Measurements from ENCODE around the gene GMDS. TPM values are rescaled to one million over a fixed set of nuclear protein-coding genes. Genes with fewer than 3 reads are reported as not detected.

GMDS gene
- total RNA-seq, 1 experiment from 2014 or later: 23.2 TPM

GRCh38 chr6:1625794-1626435, 619.5 kb downstream of the GMDS start:
- DNase-seq (ENCODE audit: low read depth): no peak

- DNase-seq (ENCODE audit: low read depth): peak; percentile 74
Measured at GRCh38 chr6:1624851-1625781, 620.3 kb downstream of the GMDS start.

DNA sequence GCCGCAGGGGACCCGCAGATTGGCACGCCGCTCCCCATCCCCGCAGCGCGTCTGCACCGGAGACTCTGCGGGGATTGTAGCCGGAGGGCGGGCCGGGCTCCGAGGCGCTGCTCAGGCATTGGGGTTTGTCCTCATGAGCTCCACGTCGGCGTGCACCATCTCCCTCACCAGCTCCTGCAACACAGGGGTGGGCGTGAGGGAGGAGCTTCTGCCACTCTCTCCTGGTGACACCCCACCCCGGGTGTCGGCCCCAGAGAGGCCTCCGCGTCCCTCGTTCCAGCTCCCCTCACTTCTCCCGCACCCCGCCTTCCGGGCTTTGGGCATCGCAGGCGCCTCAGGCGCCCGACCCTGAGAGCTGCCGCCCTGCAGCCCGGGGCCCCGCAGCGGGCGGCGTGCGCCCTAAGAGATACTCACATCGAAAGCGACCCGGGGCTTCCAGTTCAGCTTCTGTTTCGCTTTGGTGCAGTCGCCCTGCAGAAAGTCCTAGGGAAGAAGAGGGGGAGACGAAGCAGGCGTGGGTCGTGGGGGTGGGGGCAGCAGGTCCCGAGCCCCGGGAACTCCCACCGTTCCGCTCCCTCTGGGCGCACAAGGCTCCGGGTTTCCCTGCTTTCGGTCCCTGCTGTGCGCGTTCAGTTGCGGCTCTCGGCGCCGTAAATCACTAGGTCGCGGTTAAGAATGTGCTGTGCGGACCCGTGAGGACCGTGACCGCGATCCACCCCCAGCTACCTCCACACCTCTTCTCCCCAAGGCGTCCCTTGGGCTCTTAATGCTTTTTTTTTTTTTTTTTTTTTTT, 621.2 kb downstream of the GMDS start:
- no peak for DNase-seq (ENCODE audit: low read depth)

DNA sequence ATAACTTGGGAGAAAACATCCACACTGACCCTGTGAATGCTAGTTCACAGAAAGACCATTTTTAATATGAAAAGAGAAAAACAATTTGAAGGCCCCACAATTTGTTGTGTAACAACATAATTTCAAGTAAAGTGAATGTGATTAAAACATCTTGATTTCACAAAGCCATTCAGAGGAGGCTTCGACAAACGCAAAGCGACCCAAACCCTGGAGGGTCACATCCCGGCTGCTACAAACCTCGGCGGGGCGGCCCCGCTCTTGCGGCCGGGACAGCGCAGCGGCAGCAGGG, 621.7 kb downstream of the GMDS start:
- DNase-seq (ENCODE audit: low read depth): no peak

GRCh38 chr6:1622851-1623768, 622.3 kb downstream of the GMDS start:
- DNase-seq (ENCODE audit: low read depth): no peak

GRCh38 chr6:1622220-1622850, 623.1 kb downstream of the GMDS start:
- no peak for DNase-seq (ENCODE audit: low read depth)

- no peak for DNase-seq (ENCODE audit: low read depth)
Measured at GRCh38 chr6:1621070-1621701, 624.2 kb downstream of the GMDS start.

DNA sequence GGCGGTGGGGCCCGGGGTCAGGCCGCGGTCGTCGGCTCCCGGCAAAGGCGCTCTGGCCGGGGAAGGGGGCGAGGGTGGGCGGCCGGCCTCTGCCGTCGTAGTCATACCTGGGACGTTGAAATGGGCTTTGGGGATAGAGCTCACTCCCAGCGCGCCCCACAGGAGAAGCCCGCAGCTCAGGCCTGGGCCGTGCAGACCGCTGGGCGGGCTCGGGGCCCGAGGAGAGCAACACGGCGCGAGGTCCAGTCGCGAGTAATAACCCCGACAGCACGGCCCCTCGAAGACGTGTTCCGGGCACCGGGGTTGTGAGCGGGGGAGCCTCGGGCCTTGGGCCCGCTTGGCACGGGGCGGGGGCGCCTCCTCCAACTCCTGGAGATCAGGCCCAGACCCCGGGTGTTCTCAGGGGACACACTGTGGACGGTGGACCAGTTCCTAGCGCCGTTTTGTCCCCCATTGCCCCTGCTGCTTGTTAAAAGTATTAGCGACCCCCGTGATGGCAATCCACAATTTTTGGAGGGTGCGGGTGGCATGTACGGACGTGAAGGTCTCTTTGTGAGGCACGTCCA, 624.8 kb downstream of the GMDS start:
- DNase-seq (ENCODE audit: low read depth): no peak

GRCh38 chr6:1619673-1620503, 625.5 kb downstream of the GMDS start:
- no peak for DNase-seq (ENCODE audit: low read depth)

- DNase-seq (ENCODE audit: low read depth): no peak
Measured at GRCh38 chr6:1619098-1619672, 626.2 kb downstream of the GMDS start.

DNA sequence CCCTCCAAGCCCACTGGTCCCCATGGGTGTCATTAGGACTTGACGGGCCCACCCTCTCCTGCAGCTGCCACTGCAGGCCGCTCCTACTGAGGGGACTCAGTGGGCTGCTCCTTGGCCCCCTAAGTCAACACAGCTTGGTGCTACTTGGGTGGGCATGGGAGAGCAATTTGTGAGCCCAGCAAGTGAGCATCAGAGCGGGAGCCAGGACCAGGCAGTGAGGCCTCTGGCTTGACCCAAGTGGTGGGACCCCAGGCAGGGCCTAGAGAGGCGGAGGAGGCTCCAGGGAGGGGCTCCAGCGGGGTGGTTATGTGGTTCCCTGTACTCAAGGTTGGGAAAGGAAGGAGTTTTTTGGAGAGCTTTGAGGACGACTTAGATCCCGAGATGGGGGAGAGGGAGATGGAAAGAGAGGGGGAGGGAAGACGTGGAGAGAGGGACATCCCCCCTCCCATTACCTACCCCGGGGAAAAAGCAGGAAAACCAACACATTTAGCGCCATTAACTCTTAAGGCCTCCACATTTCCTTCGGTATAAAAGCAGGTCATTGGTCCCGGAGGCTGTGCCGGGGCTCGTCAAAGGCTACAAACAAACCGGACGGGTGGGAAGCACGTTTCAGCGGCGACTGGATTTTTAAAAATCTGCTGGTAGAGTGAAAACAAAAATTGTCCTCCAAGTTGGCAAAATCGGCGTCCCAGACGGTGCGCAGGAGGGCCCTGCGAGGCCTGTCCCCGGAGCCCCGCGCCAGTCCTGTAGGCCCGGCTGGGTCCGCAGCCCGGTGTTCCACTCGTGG, 626.9 kb downstream of the GMDS start:
- DNase-seq (ENCODE audit: low read depth): no peak

- no peak for DNase-seq (ENCODE audit: low read depth)
Measured at GRCh38 chr6:1617466-1618310, 627.7 kb downstream of the GMDS start.

GRCh38 chr6:1616701-1617463, 628.5 kb downstream of the GMDS start:
- DNase-seq (ENCODE audit: low read depth): no peak

DNA sequence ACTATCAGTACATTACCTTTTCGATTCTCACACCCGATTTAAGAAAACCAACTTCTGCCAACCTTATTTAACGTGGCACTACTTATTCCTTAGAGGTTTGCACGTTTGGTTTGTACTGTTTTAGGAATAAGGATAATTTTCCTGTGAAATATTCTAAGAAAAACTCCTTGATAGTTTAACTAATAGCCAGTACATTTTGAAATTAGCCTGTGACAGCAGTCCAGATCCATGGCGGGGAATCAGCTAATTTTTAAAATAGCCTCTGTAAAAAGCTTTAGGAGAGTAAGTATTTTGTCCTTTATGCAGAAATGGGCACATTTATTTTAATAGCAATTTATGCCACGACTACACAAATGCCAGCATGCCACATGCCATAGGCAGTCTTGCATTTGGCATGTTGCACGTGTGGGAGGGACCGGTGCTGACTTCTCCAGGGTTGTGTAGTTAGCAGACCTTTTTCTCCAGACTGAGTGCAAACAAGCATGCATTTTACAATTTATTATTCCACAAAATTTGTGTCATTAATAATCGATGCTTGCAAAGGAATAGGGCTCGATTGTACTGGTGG, 629.5 kb downstream of the GMDS start:
- DNase-seq (ENCODE audit: low read depth): no peak

- no peak for DNase-seq (ENCODE audit: low read depth)
Measured at GRCh38 chr6:1615151-1615852, 630.1 kb downstream of the GMDS start.

Data from M059J (cell line).